Measurements from ENCODE around the gene CFL1.

- TF ChIP-seq EZH2 (IDR thresholded peaks at IDR 0.05): no peak
- TF ChIP-seq POLR2AphosphoS5 (IDR thresholded peaks at IDR 0.05; ENCODE audit: borderline replicate concordance, low read depth, low read length): no peak
These were observed 42.9 kb upstream of the CFL1 start for GRCh38 chr11:65900899-65901180.

Data from SK-N-MC (cell line).